T-helper 9 cell (primary cell): ENCODE results near the gene FAM3B.
A peak's percentile ranks its signal among the peaks of the same experiment; 100 is the strongest.
"Not testable (repeated sequence)": the region's sequence is repeated elsewhere in the genome, so short reads cannot be mapped to it uniquely, and the experiment has no call there.

ENCODE experiments used
- DNase-seq: peaks from one replicate; pipeline ENCODE4 v3.0.0-alpha.2; 2020
- total RNA-seq, 2 donors: gene quantifications; one replicate each; lab custom pipeline; 2026; lab: John Stamatoyannopoulos, UW

The FAM3B gene, protein sequence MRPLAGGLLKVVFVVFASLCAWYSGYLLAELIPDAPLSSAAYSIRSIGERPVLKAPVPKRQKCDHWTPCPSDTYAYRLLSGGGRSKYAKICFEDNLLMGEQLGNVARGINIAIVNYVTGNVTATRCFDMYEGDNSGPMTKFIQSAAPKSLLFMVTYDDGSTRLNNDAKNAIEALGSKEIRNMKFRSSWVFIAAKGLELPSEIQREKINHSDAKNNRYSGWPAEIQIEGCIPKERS
- 0 reads per million in 2 donors for total RNA-seq

DNA sequence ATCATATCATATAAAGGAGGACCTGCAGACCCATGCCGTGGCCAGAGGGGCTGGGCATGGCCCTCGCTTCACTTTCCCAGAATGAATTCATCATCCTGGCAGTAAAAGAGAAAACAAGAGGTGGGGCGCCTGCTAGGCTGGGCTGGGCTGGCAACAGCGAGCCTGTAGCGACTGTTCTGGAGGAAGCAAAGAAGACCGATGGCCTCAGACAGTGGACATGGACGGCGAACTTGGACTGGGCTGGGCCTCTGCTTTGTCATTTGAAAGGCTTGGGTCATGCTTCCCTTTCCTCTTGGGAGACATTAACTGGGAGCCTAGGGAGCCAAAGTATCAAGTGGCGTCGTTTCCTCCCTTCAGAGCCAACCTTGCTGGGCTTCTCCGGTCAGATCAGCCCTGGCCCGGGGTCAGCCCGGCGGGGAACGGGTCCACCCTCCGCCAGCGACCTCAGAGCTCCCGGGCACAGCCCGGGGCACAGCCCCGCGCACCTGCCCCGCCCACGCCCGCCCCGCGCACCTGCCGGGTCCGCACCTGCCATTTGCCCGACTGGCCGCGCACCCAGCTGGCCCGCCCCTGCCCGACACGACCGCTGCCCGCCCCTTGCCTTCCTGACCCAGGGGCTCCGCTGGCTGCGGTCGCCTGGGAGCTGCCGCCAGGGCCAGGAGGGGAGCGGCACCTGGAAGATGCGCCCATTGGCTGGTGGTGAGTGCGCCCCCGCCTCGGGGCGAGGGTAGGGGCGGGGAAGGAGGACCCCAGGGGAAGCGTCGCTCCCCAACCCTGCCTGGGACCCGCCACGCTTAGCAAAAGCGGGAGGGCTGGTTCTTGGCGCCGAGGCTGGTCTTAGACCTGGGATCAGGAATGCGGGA lies at the start of gene FAM3B:
FAM3B (plus strand) TSS at position 602 of the 863 bp plus-strand sequence; CDS start at position 681, 79 bp downstream.
- DNase-seq: no peak

- no peak for DNase-seq
These were observed 49.3 kb upstream of the FAM3B start for GRCh38 chr21:41267346-41267745.

- no peak for DNase-seq
These were observed 47.1 kb upstream of the FAM3B start for GRCh38 chr21:41269535-41269934.

DNA sequence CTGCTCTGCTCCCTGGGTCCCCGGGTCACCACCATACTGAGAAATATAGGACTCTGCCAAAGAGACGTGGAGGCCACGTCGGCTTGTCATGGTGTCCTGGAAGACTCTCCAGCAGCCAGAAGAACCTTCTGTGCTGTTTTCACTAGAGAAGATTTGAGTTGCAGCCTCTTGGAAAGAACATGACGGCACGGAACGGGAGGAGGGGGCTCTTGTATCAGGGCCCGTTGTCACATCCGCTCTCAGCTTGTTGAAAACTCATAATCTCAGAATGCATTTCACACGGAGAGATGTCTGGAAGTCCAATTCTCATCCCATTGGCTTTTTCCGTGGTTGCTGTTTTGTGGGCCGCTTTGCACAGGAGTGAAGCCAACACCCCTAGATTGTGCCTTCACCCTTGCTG lies 39.4 kb upstream of the FAM3B start:
- DNase-seq: no peak

DNA sequence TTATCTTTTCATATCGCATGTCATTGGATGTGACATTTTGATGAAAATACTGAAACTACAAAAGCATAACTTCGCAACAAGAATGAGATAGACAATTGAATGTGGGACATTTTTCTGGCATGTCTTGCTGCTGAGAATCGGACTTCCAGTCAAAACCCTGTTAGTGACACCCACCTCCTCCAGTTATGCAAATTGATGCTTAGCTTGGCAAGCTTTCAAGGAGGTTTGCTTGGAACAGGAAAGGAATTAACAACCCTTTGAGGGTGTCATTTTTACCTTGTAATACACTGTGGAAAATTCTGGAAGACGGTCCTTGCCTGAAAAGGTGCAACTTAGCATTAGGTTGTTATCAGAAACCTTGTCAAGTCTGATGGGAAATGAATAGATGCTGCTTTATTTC lies 38.8 kb upstream of the FAM3B start:
- DNase-seq: no peak

- no peak for DNase-seq
These were observed 36.3 kb upstream of the FAM3B start for GRCh38 chr21:41280115-41280919.

DNA sequence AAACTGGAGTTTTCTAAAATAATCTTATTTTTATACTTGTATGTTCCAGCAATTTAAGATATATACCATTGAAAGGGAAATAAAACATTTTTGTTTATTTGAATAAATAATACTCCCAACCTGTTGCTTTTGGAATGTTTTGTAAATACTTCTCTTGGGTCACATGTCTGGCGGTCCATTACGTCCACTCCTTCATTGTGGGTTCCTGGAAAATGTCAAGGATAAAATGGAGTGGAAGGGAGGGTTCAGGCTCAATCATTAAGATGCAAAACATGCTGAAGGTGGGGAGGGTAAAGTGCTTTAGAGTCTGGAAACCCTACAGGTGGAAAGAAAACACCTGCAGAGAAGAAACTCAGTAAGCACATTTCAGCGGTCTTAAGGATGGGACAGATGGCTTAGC lies 34.2 kb upstream of the FAM3B start:
- DNase-seq: no peak

DNA sequence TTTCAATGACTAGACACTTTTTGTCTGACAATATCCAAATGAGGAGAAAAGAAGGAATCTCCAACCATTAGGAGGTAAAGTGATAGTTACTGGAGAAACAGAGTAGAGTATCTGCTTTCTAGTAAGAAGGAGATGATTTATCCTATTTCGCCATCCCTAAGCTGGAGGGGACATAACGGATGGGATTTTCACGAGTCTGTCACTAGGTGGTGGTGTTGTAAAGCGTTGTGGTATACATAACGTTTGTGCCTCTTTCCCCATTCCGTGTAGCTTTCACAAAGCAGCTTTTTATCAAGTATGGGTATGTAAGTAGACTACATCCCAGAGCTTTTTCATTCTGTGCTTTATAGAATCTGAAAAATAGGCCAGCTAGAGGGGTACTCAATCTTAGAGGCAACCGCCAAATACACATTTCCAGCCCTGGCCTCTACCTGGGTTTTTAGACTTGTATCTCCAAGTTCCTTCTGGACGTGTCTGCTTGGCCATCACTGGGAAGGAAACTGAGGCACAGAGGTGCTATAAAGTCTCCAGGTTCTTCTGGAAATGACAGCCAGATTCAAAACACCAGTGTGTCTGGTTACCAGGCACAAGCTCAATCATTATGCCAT lies 33.3 kb upstream of the FAM3B start:
- DNase-seq: peak; percentile 11

- DNase-seq: no peak
These were observed 27.2 kb upstream of the FAM3B start for GRCh38 chr21:41289431-41289830.

DNA sequence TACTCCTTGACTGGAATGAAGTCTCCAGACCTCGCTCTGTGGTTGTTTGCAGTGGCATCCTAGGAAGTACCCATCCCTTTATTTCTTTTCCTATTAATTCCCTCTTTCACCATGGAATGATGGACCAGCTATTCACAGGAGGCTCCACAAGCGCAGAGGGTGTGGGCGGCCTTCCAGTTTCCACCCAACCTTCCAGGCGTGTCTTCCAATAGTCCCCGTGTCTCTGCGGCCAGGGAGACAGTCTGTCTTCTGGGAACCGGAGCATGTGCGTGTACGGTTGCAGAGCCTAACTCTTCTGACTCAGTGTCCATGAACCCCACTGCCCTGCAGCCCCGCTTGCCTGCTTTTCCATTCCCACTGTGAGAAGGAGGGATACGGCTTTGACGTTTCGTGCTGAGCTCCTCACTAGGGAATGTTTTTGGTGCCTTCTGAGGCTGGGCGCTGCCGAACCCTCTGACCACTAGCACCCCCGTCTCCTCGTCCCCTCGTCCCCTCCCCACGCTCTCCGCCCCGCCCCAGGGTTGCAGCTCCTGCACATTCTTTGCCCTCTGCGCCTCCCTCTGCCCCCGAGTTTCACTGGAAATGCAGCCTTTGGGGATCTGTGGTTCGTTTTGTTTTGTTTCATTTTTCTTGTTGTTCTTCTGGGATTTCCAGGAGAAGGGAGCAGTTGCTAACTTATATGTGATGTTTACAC lies 26.3 kb upstream of the FAM3B start:
- no peak for DNase-seq

GRCh38 chr21:41294548-41295231 lies 21.9 kb upstream of the FAM3B start:
- no peak for DNase-seq

DNA sequence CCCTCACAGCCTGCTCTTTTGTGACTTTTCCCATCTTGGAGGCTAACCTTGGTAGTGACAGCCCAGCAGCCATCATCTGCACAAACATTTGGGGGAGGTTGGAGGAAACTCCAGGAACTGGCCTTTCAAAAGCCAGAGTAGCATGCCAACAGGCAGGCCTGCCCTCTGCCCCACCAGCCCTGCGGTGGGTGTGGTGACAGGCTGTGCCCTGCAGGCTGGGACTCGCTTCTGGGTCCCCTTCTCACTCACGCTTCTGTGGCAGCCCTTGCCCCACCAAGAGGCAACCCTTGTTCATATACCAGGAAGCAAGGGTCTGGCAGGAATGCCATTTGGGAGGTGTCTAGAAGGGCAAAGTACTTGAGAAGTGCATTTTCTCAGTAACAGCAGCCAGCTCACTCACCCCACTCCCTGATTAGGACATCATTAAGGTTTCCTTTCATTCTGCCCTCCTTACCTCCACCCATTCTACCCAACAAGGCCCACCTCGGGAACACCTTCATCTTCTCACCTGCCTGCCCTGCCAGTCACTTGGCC lies 20.8 kb upstream of the FAM3B start:
- DNase-seq: no peak

DNA sequence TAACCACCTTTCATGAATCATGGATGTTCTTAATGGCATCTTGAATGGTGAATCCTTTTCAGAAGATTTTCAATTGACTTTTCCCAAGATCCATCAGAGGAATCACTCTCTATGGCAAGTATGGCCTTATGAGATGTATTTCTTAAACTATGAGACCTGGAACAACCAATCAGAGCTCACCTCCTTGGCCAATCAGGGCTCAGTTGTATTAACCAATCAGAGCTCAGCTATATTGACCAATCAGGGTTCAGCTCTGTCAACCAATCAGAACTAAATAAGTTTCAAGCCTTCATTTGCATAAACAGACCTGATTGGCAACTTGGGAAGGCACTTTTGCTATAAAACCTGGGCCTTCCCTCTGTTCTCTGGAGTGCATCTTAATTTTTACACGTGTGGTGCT lies 13.6 kb upstream of the FAM3B start:
- no peak for DNase-seq

GRCh38 chr21:41304068-41304720 lies 12.4 kb upstream of the FAM3B start:
- DNase-seq: no peak

DNA sequence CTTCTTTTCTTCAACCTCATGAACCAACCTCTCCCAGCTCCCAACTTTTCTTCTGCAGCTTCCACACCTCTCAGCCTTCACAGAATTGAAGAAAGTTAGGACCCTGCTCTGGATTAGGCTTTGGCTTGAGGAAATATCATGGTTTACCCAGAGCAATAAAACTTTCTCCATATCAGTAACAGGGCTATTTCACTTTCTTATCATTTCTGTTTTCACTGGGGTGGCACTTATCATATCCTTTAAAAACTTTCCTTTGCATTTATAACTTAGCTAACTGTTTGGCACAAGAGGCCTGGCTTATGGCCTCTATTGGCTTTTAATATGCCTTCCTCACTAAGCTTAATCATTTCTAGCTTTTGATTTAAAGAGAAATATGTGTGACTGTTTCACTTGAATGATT lies 9.4 kb upstream of the FAM3B start:
- no peak for DNase-seq

DNA sequence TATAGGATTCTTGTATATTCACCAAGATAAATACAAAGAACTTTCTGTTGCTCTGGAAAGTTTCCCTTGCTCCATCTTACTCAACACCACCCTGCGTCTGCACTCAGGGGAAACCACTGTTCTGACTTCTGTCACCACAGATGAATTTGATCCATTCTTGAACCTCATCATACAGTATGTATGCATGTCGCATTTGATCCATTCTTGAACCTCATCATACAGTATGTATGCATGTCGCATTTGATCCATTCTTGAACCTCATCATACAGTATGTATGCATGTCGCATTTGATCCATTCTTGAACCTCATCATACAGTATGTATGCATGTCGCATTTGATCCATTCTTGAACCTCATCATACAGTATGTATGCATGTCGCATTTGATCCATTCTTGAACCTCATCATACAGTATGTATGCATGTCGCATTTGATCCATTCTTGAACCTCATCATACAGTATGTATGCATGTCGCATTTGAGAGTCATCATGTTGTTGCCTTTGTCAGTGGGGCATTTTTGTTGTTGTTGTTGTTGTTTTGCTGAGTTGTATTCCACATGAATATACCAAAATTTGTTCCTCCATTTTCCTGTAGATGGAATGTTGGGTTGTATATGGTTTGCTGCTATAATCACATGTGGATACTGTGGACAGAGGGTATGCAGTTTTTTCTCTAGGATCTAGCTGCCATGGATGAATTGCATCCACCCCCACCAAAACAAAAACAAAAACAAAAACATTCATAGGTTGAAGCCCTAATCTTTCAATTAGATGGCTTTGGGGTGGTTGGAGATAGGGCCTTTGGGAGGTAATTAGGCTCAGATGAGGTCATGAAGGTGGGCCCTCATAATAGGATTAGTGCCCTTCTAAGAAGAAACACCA lies 3.1 kb upstream of the FAM3B start:
- not testable (repeated sequence) for DNase-seq

DNA sequence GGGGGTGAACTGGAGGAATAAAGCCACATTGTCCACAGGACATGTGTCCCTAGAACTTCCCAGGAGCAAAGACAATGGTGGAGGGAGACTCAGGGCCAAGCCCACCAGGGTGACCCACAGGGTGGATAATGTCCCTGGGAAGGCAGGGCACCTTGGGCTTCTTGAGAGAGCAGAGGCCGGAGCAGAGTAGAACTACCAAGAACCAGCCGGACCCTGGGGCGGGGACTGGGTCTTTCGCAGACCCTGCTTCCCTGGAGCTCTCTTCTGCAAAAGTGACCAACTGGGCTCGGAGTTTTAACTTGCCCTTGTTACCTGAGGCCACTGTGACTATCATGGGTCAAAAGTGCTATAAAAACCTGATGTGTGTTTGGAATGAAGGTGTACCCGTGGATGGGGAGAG lies 875 bp upstream of the FAM3B start:
- DNase-seq: no peak

DNA sequence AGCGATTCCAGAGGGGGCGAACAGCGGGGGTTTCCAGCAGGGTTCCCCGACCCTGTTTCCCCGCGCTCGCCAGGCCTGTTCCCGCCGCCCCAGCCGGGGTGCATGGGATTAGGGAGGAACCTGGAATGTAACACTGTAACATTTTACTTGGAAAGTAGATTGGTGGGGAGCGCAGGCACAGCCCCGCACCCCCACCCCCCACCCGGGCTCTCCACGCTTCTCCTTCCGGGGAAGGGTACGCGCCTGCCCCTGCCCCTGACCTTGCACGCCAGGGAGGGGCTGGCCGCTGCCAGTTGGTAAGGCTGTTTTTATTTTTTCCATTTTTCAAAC lies 427 bp downstream of the FAM3B start:
- no peak for DNase-seq

- DNase-seq: no peak
These were observed 857 bp downstream of the FAM3B start for GRCh38 chr21:41317458-41317857.

DNA sequence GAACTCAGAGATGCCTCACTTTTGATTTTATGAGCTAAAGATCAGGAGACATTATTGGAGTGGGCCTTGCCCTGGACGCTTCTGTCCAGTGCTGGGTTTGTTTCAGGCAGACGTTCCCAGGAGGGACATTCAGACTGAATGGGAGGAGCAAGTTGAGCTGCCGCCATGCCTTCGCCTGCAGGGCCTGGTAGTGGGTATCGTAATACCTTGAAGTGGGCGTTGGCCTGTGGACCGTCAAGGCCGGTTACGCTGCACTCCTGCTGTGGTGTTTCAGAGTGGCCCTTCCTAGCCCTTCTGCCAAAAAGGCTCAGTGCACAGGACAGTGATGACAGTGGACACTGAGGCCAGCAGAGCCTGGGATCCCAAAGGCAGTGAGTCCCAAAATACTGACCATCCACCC lies 1.6 kb downstream of the FAM3B start:
- no peak for DNase-seq
